NCI-H2196 (cell line): ENCODE measurements around the gene DMBX1.
A peak's percentile ranks its signal among the peaks of the same experiment; 100 is the strongest.

ENCODE experiments used
- DNase-seq: peaks from one replicate; lab custom pipeline; 2025; ENCODE audit not compliant: unreplicated experiment; lab: John Stamatoyannopoulos, UW

Gene DMBX1

DNA sequence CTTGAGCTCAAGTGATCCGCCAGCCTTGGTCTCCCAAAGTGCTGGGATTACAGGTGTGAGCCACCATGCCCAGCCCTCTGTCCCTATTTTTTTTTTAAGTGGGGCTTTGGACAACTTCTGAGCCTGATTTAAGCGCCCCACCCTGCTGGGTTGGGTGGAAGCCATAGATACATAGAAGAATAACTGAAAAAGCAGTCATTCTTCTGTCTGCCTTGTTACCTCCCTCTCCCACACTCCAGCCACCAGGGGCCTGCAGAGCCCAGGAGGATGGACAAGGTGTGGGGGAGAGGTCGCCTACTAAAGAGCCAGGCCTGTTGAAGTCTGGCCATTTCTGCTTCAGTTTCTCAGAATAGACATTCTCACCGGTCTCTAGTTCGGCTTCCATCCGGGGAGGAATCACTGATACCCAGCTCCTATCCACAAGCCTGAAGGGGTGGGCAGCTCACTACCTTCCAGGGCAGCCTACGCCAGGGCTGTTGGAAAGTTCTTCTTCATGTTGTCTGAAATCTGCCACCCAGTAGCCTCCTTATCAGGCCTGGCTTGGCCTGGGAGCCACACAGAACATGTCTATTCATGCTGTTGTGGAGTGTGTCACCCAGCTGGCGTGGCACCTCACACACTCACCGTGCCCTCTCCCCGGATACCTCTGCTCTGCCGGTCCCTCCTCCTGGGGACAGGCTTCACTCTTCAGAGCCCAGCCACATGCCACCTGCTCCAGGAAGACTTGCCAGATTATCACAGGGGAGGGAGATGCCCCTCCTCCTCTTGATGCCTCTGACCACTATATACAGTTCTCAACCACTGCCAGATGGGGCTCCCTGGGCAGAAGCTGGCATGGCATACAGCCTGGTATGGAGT is 34.1 kb downstream of the DMBX1 start:
- DNase-seq, result peak; percentile 62

DNA sequence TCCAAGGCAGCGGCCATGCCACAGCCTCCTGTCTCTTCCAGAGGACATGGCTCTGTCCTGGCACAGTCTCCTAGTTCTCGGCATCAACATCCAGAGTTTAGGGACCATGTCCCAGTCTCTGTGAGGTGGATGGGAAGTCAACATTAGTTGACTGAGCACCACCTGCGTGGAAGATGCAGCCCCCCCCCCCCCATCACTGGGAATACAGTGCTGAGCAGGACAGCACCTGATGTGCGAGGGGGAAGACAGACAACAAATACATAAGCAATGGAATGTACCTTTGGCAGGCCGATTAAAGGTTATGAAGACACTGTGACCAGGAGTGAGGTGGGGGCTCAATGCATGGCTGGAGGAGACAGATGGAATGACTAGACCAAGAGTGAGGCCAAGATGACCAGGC is 35.2 kb downstream of the DMBX1 start:
- DNase-seq, result no peak

- no peak for DNase-seq
These were observed 35.8 kb downstream of the DMBX1 start for GRCh38 chr1:46525253-46525983.

DNA sequence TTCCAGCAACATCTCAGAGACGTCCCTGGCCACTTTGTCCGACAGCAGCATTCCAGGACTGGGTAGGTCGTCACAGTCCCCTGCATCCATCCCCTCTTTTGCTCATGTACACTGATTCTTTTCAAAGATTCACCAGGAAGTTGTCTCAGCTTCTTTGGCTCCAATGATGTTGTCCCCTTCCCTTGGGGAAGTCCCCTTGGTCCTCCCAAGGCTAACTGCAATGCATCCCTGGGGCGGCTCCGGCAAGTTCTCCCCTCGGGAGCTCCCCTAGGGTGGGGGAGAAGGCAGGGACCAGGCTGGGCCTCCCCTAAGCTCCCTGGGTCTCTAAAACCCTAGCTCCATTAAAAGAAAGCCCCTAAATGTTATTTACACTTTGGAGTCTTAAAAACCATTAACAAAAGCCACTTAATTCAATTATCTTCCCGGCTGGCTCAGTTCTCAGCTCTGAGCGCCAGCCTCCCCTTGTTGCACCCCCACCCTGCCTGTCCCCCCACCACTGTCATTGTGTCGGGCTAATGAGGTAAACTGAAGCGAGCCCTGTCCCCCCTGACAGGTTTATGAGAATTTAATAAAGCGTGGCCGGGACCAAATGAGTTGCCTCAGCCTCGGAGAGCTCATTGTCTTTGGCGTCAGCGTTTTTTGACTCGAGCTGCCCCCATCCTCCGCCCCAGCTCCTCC is 36.5 kb downstream of the DMBX1 start:
- DNase-seq, result no peak

GRCh38 chr1:46526691-46527291 is 37.2 kb downstream of the DMBX1 start:
- DNase-seq, result no peak

DNA sequence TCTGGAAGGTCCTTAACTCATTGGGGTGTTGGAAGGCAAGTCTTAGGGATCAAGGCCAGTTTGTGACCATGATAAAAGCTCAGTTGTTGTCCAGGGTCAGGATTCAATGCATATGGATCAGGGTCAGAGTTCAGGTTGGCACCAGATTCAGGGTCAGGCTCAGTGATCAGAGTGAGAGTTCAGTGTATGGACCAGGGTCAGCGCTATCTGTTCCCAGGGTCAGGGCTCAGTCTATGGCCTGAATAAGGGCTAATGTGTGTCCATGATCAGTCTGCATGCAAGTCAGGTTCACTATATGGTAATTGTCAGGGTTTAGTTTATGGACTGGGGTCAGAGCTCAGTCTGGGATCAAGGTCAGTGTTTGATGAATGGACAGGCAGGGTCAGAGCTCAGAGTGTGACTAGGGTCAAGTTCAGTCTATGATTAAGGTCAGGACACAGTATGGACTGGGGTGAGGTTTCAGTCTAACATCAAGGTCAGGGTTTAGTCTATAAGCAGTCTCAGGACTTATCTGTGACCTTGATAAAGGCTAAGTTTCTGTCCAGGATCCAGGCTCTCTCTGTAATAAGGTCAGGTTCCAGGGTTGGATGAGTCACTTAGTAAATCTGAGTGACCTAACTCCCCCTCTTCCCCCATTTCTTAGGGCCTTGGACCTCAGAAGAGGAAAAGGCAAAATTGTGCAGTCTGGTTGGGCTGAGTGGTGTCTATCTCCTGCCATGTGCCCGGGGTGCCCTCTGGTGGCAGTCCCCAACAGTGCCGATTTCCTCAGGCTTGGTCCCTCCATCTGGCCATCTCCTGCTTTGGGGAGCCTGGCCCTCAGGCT is 38.0 kb downstream of the DMBX1 start:
- DNase-seq, result peak; percentile 78

DNA sequence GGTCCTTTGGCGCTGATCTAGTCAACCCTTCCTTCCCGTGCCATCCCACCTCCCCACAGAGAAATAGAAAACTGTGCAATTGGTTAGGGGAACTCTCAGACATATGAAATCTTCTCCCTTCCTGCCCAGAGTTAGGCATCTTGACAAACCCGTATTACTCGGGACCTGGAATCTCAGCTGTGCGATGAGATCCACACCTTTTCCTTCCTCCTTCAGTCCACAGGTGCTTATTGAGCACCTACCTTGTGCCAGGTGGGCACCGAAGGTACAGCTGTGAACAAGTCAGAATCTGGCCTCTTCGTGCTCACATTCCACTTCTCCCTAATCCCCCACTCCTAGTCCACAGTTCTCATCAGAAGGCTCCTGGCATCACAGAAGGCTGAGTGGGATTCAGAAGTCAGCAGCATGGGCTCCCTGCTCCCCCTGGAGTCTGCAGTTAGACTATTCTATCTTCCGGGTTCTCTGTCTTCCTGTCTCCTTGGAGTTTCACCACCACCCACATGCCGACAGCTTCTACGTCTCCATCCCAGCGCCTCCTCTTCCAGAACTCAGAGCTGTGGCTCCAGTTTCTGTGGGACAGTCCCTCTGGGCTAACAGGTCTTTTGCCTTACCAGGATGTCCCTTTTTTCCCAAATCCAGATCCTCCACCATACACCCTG is 38.8 kb downstream of the DMBX1 start:
- DNase-seq, result no peak

GRCh38 chr1:46529031-46529630 is 39.5 kb downstream of the DMBX1 start:
- DNase-seq, result no peak

GRCh38 chr1:46530311-46530710 is 40.7 kb downstream of the DMBX1 start:
- DNase-seq, result no peak

DNA sequence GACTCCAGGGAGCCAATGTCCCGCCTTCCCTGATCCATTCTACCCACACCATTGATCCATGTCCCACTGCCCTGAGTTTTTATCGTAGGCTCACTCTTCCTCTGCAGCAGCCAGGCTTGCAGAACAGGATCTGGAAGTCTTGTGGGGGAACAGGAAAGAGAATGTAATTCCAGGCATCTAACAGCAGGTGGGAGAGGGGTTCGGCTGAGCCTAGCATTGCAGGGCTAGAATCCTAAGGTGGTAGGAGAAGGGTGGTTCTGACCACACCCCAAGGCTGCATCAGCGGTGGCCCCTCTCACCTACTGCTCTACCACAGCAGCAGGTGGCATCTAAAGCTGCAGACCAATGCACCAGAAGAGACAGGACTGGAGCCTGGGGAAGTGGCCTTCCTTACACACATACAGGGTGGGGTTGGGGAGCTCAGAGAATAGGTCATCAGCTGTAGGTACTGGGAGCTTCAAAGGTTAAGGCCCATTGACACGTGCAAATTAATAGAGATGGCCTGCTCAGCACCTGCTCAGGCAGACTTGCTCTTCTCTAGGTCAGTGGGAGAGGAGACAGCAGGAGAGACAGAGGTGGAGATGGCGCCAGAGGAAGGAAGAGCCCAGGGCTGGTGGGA is 41.3 kb downstream of the DMBX1 start:
- no peak for DNase-seq

GRCh38 chr1:46532095-46532494 is 42.5 kb downstream of the DMBX1 start:
- no peak for DNase-seq

GRCh38 chr1:46532498-46533178 is 43.0 kb downstream of the DMBX1 start:
- DNase-seq, result peak; percentile 42

- no peak for DNase-seq
These were observed 43.7 kb downstream of the DMBX1 start for GRCh38 chr1:46533179-46533864.

DNA sequence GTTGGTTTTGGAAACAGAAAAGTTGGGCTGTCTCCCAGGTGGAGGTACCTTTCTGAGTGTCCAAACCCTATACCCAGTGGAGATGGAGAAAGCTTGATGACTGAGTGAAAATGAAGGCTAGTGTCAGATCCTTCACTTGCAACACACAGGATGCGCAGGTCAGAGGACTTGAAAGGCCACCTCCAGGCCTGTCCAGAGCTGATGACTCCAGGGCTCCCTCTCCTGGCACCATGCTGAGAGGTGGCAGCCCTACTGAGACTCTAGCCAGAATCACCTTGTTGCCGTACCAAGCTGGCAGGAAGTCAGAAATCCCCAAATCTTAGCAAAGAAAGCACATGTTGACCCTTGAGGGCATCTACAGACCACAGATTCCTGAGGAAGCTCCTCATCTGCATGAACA is 45.4 kb downstream of the DMBX1 start:
- peak; percentile 36 for DNase-seq

DNA sequence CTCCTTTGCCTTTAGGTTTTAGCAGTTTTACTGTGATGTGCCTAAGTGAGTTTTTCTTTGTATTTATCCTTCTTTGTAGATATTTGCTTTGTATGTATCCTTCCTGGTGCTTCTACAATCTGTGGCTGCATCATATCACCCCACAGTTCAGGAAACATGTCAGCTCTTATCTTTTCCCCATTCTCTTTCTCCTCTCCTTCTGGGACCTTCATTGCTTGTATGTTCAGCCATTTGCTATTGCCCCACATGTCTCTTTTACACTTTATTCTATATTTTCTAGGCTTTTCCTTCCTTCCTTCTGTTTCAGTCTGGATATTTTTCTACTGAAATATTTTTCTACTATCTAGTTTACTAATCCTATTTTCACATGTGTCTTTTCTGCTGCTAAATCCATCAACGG is 46.9 kb downstream of the DMBX1 start:
- DNase-seq, result no peak

DNA sequence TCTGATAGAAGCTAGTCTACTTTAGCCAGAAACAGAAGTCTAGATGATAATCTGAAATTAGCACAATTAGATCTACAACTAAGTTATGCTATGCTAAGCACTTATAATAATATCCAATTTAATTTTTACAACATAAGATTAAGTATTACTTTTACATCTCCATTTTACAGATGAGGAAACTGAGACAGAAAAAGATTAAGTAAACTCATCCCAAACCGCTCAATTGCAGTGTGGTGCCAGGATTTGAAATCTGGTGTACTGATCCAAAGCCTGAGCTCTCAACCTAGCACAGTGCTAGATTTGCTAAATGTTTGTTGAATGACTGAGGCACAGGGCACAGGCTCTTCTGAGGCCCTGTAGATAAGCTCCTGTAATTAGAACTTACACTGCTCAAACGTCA is 48.0 kb downstream of the DMBX1 start:
- no peak for DNase-seq

GRCh38 chr1:46538147-46538546 is 48.5 kb downstream of the DMBX1 start:
- no peak for DNase-seq
